ENCODE results near the gene ARF5.

- TF ChIP-seq CTCF (IDR thresholded peaks at IDR 0.05) (no peak), POLR2A (IDR thresholded peaks at IDR 0.05) (no peak), POLR2AphosphoS5 (IDR thresholded peaks at IDR 0.05) (no peak)
Observed at GRCh38 chr7:127591189-127591588, 3.0 kb downstream of the ARF5 start.
